Skeletal muscle satellite cell (primary cell): ENCODE data around the gene SRL.

Experiments
- H3K27me3 ChIP-seq: 2 replicates; pipeline ENCODE4 v1.7.0; 2013; ENCODE audit warnings: low read length; ENCODE audit not compliant: control insufficient read depth, insufficient read depth
- H3K36me3 ChIP-seq: 2 replicates; pipeline ENCODE4 v1.7.0; 2013; ENCODE audit warnings: mild to moderate bottlenecking, control low read depth, low read length; ENCODE audit not compliant: insufficient read depth
- H3K4me1 ChIP-seq: 2 replicates; pipeline ENCODE4 v1.7.0; 2013; ENCODE audit warnings: low read length; ENCODE audit not compliant: control insufficient read depth, insufficient read depth
- H3K4me2 ChIP-seq: 2 replicates; pipeline ENCODE4 v1.7.0; 2013; ENCODE audit warnings: mild to moderate bottlenecking, low read length
- H3K4me3 ChIP-seq: 2 replicates; pipeline ENCODE4 v1.7.0; 2013; ENCODE audit warnings: low read length
- H3K9ac ChIP-seq: 2 replicates; pipeline ENCODE4 v1.7.0; 2013; ENCODE audit warnings: mild to moderate bottlenecking, low read depth, low read length, moderate library complexity
- H3K9me3 ChIP-seq: replicated peaks from 2 replicates; pipeline ENCODE4 v1.7.0; 2013; ENCODE audit warnings: mild to moderate bottlenecking, control low read depth, low read length

Gene SRL

GRCh38 chr16:4271176-4272113 is 29.6 kb upstream of the SRL start:
- Histone ChIP-seq H3K27me3 (no peaks in the 10 kb centered on the region), H3K4me1 (peaks cover 21% of the 10 kb centered on the region), H3K4me3 (peak overlapping the region; percentile 96), H3K9me3 (no peaks in the 10 kb centered on the region), H3K4me2 (peak overlapping the region; percentile 100), H3K36me3 (no peaks in the 10 kb centered on the region), H3K9ac (peak overlapping the region; percentile 92)

- H3K9ac ChIP-seq, result peak overlapping the region; percentile 92
- peak overlapping the region; percentile 100 for H3K4me2 ChIP-seq
- no peaks in the 10 kb centered on the region for H3K9me3 ChIP-seq
- no peaks in the 10 kb centered on the region for H3K36me3 ChIP-seq
- H3K4me3 ChIP-seq, result peak overlapping the region; percentile 96
- H3K27me3 ChIP-seq, result no peaks in the 10 kb centered on the region
- H3K4me1 ChIP-seq, result peaks cover 21% of the 10 kb centered on the region
These were observed 28.7 kb upstream of the SRL start for GRCh38 chr16:4270595-4270994.

DNA sequence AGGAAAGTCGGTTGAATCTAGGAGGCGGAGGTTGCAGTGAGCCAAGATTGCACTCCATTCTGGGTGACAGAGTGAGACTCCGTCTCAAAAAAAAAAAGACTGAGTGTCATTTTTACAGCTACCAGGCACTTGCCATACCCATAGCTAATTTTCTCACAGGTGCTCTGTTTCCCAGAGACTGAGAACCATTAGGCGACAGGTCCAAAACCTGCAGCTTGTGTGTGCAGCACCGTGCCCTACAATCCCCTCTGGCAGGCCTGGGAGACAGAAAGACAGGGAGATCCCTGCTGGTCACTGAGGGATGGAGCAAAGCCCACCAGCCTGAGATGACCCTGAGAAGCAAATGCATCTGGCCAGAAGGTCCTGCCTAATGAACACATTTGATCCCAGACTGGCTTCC is 28.2 kb upstream of the SRL start:
- H3K4me2 ChIP-seq, result peak overlapping the region; percentile 100
- no peak overlapping the region for H3K4me3 ChIP-seq
- no peaks in the 10 kb centered on the region for H3K36me3 ChIP-seq
- H3K9me3 ChIP-seq, result no peaks in the 10 kb centered on the region
- peaks cover 21% of the 10 kb centered on the region for H3K4me1 ChIP-seq
- no peak overlapping the region for H3K9ac ChIP-seq
- H3K27me3 ChIP-seq, result no peaks in the 10 kb centered on the region

- no peaks in the 10 kb centered on the region for H3K27me3 ChIP-seq
- H3K36me3 ChIP-seq, result peaks cover 13% of the 10 kb centered on the region
These were observed 24.5 kb upstream of the SRL start for GRCh38 chr16:4266372-4266771.

GRCh38 chr16:4265676-4266075 is 23.8 kb upstream of the SRL start:
- Histone ChIP-seq H3K4me3 (no peak overlapping the region), H3K4me2 (no peak overlapping the region), H3K4me1 (peaks cover 16% of the 10 kb centered on the region)

More at GRCh38 chr16:4266372-4266771, 24.5 kb upstream of the SRL start:
- H3K4me3 ChIP-seq, result no peak overlapping the region
- no peak overlapping the region for H3K4me2 ChIP-seq
- H3K4me1 ChIP-seq, result peaks cover 22% of the 10 kb centered on the region
- no peak overlapping the region for H3K9ac ChIP-seq
- H3K9me3 ChIP-seq, result no peaks in the 10 kb centered on the region

GRCh38 chr16:4264546-4264945 is 22.7 kb upstream of the SRL start:
- H3K9ac ChIP-seq, result no peak overlapping the region
- H3K9me3 ChIP-seq, result no peaks in the 10 kb centered on the region

More at GRCh38 chr16:4265676-4266075, 23.8 kb upstream of the SRL start:
- Histone ChIP-seq H3K36me3 (peaks cover 13% of the 10 kb centered on the region), H3K27me3 (no peaks in the 10 kb centered on the region), H3K9me3 (no peaks in the 10 kb centered on the region), H3K9ac (no peak overlapping the region)

DNA sequence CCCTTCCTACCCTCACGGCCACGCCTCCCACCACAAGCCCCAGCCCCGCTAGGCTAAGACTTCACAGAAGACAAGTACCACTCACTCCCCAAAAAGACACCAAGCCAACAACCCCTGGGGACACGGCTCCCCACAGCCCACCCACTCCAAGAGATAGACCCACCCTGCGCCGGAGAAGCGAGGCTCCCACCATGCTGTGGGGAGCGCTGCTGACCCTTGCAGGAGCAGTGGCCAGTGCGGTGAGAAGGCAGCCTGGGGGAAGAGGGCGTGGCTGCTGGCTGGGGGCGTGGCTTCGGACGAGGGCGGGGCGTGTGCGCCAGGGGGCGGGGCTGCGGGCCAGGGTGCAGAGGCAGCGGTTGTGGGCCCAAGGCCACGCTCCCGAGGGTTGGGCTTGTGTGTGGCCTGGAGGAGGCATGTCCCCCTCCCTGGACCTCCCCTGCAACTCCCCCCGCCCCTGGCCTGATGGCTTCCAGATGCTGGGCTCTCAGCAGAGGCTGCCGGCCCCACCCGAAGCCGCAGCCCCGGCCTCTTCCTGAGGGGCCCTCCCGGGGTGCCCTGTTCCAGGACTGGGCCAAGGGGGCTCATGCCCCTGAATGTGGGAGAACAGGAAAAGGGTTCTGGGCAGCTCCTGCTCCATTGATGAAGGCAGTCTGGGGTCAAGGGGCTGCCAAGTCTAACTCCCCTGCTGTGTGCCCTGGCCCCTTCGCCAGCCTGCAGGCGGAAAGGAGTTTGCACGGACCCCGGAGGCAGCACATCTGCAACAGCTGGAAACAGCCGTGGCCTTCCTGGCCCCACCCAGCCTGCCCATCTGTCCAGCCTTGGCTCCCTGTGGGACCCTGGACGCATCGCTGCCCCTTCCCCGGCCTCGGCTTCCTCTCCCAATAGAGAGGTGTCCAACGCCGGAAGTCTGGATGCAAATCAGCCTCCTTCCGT is 21.9 kb upstream of the SRL start:
- Histone ChIP-seq H3K27me3 (no peaks in the 10 kb centered on the region), H3K4me2 (no peak overlapping the region), H3K4me3 (no peak overlapping the region), H3K4me1 (peaks cover 9% of the 10 kb centered on the region), H3K36me3 (peaks cover 17% of the 10 kb centered on the region), H3K9me3 (no peaks in the 10 kb centered on the region), H3K9ac (no peak overlapping the region)

More at GRCh38 chr16:4264546-4264945, 22.7 kb upstream of the SRL start:
- Histone ChIP-seq H3K4me1 (peaks cover 9% of the 10 kb centered on the region), H3K27me3 (no peaks in the 10 kb centered on the region), H3K36me3 (peaks cover 16% of the 10 kb centered on the region), H3K4me3 (no peak overlapping the region), H3K4me2 (no peak overlapping the region)

GRCh38 chr16:4262303-4262835 is 20.5 kb upstream of the SRL start:
- Histone ChIP-seq H3K4me3 (no peak overlapping the region), H3K27me3 (no peaks in the 10 kb centered on the region), H3K36me3 (peaks cover 17% of the 10 kb centered on the region), H3K4me2 (no peak overlapping the region), H3K4me1 (peaks cover 9% of the 10 kb centered on the region), H3K9me3 (no peaks in the 10 kb centered on the region), H3K9ac (no peak overlapping the region)

- Histone ChIP-seq H3K9ac (no peak overlapping the region), H3K4me2 (no peak overlapping the region), H3K4me1 (peaks cover 9% of the 10 kb centered on the region), H3K9me3 (no peaks in the 10 kb centered on the region), H3K27me3 (no peaks in the 10 kb centered on the region), H3K36me3 (peaks cover 17% of the 10 kb centered on the region), H3K4me3 (no peak overlapping the region)
These were observed 19.8 kb upstream of the SRL start for GRCh38 chr16:4261557-4262172.

- Histone ChIP-seq H3K27me3 (no peaks in the 10 kb centered on the region), H3K36me3 (peaks cover 17% of the 10 kb centered on the region), H3K9me3 (no peaks in the 10 kb centered on the region), H3K4me2 (no peak overlapping the region), H3K9ac (no peak overlapping the region), H3K4me3 (no peak overlapping the region), H3K4me1 (peaks cover 9% of the 10 kb centered on the region)
These were observed 18.5 kb upstream of the SRL start for GRCh38 chr16:4260360-4260759.
